DOHH2 (cell line): Measurements from ENCODE around the gene KCNG1.

Experiments used
- H3F3A ChIP-seq: fragments of 200-600 bp; sonication (generic), shearing (Covaris generic); 2 replicates; pipeline ENCODE4 v1.6.0; 2016; ENCODE audit warnings: antibody characterized with exemption, mild to moderate bottlenecking; ENCODE audit not compliant: control insufficient read depth, insufficient read depth
- H3K27ac ChIP-seq: fragments of 200-600 bp; sonication (generic); 2 replicates; pipeline ENCODE4 v1.5.1; 2014; ENCODE audit warnings: low read depth, mild to moderate bottlenecking, low read length, moderate library complexity
- H3K27me3 ChIP-seq: fragments of 200-600 bp; sonication (generic); 2 replicates; pipeline ENCODE4 v1.6.1; 2014; ENCODE audit warnings: mild to moderate bottlenecking, low read length, mixed read lengths; ENCODE audit not compliant: control insufficient read depth
- H3K36me3 ChIP-seq: fragments of 200-600 bp; sonication (generic); 2 replicates; pipeline ENCODE4 v1.6.1; 2014; ENCODE audit warnings: mild to moderate bottlenecking, low read length, moderate library complexity, mixed read lengths; ENCODE audit not compliant: control insufficient read depth
- H3K4me1 ChIP-seq: fragments of 200-600 bp; sonication (generic); 2 replicates; pipeline ENCODE4 v1.6.1; 2014; ENCODE audit warnings: mild to moderate bottlenecking, low read length, mixed read lengths; ENCODE audit not compliant: control insufficient read depth
- H3K4me2 ChIP-seq: fragments of 200-600 bp; sonication (generic); 2 replicates; pipeline ENCODE4 v1.6.0; 2014; ENCODE audit warnings: mild to moderate bottlenecking, low read length, moderate library complexity
- H3K4me3 ChIP-seq: fragments of 200-600 bp; sonication (generic); 2 replicates; pipeline ENCODE4 v1.5.1; 2014; ENCODE audit warnings: mild to moderate bottlenecking, low read length, mixed read lengths
- H3K79me2 ChIP-seq: fragments of 200-600 bp; sonication (generic); 2 replicates; pipeline ENCODE4 v1.6.1; 2014; ENCODE audit warnings: mild to moderate bottlenecking, low read length, mixed read lengths; ENCODE audit not compliant: control insufficient read depth
- H3K9me2 ChIP-seq: fragments of 200-600 bp; sonication (generic); replicated peaks from 2 replicates; pipeline ENCODE4 v1.6.1; 2014; ENCODE audit warnings: mild to moderate bottlenecking, low read length, mixed read lengths; ENCODE audit not compliant: control insufficient read depth
- H3K9me3 ChIP-seq: fragments of 200-600 bp; sonication (generic); 2 replicates; pipeline ENCODE4 v1.6.1; 2014; ENCODE audit warnings: antibody characterized with exemption, low read length, mixed read lengths; ENCODE audit not compliant: control insufficient read depth, insufficient read depth
- H4K20me1 ChIP-seq: fragments of 200-600 bp; sonication (generic); 2 replicates; pipeline ENCODE4 v1.6.0; 2014; ENCODE audit warnings: low read depth, mild to moderate bottlenecking, antibody characterized with exemption, low read length, moderate library complexity; ENCODE audit not compliant: control insufficient read depth, insufficient read depth
- CTCF ChIP-seq: fragments of 200-600 bp; sonication (generic); IDR thresholded peaks from one replicate; pipeline ENCODE4 v1.5.1; 2014; ENCODE audit warnings: antibody characterized with exemption, mild to moderate bottlenecking, low read depth, low read length; ENCODE audit not compliant: poor library complexity, severe bottlenecking
- EZH2phosphoT487 ChIP-seq: fragments of 200-600 bp; sonication (generic); IDR thresholded peaks from 2 replicates; pipeline ENCODE4 v1.6.1; 2017; ENCODE audit warnings: borderline replicate concordance, mild to moderate bottlenecking, antibody characterized with exemption, low read length, moderate library complexity, mixed read lengths

KCNG1 gene

GRCh38 chr20:51061418-51062045 is 38.6 kb upstream of the KCNG1 start:
- TF ChIP-seq EZH2phosphoT487 = no peak
- no peak for TF ChIP-seq CTCF
- no peak overlapping the region for H3K4me3 ChIP-seq

DNA sequence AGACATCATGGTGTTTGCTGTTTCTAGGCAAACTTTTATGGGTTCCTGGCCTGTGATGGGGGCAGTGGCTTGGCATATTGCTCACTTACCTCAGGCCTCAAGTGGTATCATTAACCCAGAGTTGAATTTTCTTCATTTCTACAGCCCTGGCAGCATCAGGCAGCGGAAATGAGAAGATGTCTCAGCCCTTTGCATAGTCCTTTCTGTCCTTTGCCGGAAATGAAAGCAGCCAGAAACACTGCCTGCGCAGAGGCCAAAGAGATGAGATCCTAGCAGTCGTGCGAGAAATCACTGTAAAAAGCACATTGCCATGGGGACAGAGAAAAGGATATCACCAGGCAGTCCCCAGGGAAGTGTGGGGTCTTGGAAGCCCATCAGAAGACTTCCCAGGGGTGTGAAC is 37.4 kb upstream of the KCNG1 start:
- H3K4me3 ChIP-seq = no peak overlapping the region
- no peak overlapping the region for H3K4me2 ChIP-seq
- no peaks in the 10 kb centered on the region for H3K4me1 ChIP-seq
- H3F3A ChIP-seq = no peaks in the 10 kb centered on the region
- no peaks in the 10 kb centered on the region for H3K36me3 ChIP-seq
- no peak overlapping the region for H3K27ac ChIP-seq
- no peaks in the 10 kb centered on the region for H3K79me2 ChIP-seq
- H4K20me1 ChIP-seq = no peaks in the 10 kb centered on the region; the same call in 1 of the 2 replicates
- TF ChIP-seq EZH2phosphoT487 = no peak
- no peak for TF ChIP-seq CTCF
- H3K27me3 ChIP-seq = peaks cover 23% of the 10 kb centered on the region
- no peaks in the 10 kb centered on the region for H3K9me2 ChIP-seq
- H3K9me3 ChIP-seq = no peaks in the 10 kb centered on the region

More at GRCh38 chr20:51061418-51062045, 38.6 kb upstream of the KCNG1 start:
- no peaks in the 10 kb centered on the region; the same call in 1 of the 2 replicates for H4K20me1 ChIP-seq
- no peaks in the 10 kb centered on the region for H3K4me1 ChIP-seq
- H3K9me3 ChIP-seq = no peaks in the 10 kb centered on the region
- no peaks in the 10 kb centered on the region for H3F3A ChIP-seq
- no peaks in the 10 kb centered on the region for H3K9me2 ChIP-seq
- no peak overlapping the region for H3K27ac ChIP-seq
- peaks cover 23% of the 10 kb centered on the region for H3K27me3 ChIP-seq
- H3K79me2 ChIP-seq = no peaks in the 10 kb centered on the region
- H3K4me2 ChIP-seq = no peak overlapping the region
- H3K36me3 ChIP-seq = no peaks in the 10 kb centered on the region

GRCh38 chr20:51059862-51060261 is 37.0 kb upstream of the KCNG1 start:
- H4K20me1 ChIP-seq = no peaks in the 10 kb centered on the region; the same call in 1 of the 2 replicates
- no peaks in the 10 kb centered on the region for H3K9me2 ChIP-seq
- peaks cover 23% of the 10 kb centered on the region for H3K27me3 ChIP-seq
- no peak for TF ChIP-seq EZH2phosphoT487
- TF ChIP-seq CTCF = no peak
- H3K4me2 ChIP-seq = no peak overlapping the region
- H3K4me3 ChIP-seq = no peak overlapping the region
- H3F3A ChIP-seq = no peaks in the 10 kb centered on the region
- no peaks in the 10 kb centered on the region for H3K36me3 ChIP-seq
- no peaks in the 10 kb centered on the region for H3K4me1 ChIP-seq
- H3K79me2 ChIP-seq = no peaks in the 10 kb centered on the region
- H3K9me3 ChIP-seq = no peaks in the 10 kb centered on the region
- no peak overlapping the region for H3K27ac ChIP-seq
